Measurements from ENCODE around the gene ZFPL1.

Gene ZFPL1

DNA sequence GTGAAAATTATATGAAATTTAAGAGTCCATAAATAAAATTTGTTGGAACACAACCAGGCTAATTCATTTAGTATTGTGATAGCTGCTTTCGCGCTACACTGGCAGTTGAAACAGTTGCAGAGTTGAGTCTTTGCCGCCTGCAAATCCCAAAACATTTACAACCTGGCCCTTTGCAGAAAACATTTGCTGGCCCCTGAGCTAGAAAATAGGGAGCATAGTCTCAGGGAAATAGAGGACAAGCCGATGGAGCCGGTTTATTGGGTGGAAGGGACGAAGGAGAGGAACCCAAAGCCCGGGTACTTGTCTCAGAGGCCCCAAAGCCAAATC, 43.5 kb upstream of the ZFPL1 start:
- TF ChIP-seq ZNF8 (CRISPR knock-in tag; IDR thresholded peaks at IDR 0.05): no peak
- no peak for TF ChIP-seq RARB (CRISPR knock-in tag; IDR thresholded peaks at IDR 0.05)
- no peak for TF ChIP-seq TCF4 (CRISPR knock-in tag; IDR thresholded peaks at IDR 0.05; ENCODE audit: borderline replicate concordance)
- TF ChIP-seq, protein P1, sequence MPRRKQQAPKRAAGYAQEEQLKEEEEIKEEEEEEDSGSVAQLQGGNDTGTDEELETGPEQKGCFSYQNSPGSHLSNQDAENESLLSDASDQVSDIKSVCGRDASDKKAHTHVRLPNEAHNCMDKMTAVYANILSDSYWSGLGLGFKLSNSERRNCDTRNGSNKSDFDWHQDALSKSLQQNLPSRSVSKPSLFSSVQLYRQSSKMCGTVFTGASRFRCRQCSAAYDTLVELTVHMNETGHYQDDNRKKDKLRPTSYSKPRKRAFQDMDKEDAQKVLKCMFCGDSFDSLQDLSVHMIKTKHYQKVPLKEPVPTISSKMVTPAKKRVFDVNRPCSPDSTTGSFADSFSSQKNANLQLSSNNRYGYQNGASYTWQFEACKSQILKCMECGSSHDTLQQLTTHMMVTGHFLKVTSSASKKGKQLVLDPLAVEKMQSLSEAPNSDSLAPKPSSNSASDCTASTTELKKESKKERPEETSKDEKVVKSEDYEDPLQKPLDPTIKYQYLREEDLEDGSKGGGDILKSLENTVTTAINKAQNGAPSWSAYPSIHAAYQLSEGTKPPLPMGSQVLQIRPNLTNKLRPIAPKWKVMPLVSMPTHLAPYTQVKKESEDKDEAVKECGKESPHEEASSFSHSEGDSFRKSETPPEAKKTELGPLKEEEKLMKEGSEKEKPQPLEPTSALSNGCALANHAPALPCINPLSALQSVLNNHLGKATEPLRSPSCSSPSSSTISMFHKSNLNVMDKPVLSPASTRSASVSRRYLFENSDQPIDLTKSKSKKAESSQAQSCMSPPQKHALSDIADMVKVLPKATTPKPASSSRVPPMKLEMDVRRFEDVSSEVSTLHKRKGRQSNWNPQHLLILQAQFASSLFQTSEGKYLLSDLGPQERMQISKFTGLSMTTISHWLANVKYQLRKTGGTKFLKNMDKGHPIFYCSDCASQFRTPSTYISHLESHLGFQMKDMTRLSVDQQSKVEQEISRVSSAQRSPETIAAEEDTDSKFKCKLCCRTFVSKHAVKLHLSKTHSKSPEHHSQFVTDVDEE (CRISPR knock-in tag; IDR thresholded peaks at IDR 0.05): no peak

DNA sequence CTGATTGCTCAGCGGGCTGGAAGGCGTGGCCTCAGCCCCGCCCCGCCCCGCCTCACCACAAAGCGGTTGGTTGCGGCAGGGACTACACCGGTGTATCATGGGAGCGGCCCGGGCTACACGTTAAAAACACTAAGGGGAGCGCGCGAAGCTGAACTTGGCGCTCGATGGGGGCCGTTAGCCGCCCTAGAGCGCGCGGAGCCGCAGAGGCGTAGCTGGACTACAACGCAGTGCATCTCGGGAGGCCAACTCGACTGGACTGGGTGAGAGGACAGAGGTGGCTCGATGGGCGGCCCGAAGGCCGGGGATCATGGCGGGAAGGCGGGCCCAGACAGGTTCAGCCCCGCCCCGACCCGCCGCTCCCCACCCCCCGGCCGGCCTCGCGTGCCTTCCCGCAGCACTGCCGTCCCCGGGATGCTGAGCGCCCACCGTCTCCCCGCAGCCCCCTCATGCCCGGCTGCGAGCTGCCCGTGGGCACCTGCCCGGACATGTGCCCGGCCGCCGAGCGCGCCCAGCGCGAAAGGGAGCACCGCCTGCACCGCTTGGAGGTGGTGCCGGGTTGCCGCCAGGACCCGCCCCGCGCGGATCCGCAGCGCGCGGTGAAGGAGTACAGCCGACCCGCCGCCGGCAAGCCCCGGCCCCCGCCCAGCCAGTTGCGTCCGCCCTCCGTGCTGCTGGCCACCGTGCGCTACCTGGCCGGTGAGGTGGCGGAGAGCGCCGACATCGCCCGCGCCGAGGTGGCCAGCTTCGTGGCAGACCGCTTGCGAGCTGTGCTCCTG, 43.0 kb upstream of the ZFPL1 start, which contains the start of gene SAC3D1:
Gene SAC3D1, plus strand, starts transcription at position 364 of the 776 bp plus-strand sequence. Its CDS starts 83 bp downstream, at position 447.
- peak; percentile 97 for ATAC-seq
- TF ChIP-seq RARB (CRISPR knock-in tag; IDR thresholded peaks at IDR 0.05) (no peak), ZFP30 (CRISPR knock-in tag; IDR thresholded peaks at IDR 0.05) (no peak), GLIS3 (CRISPR knock-in tag; IDR thresholded peaks at IDR 0.05) (no peak), ARNTL (CRISPR knock-in tag; IDR thresholded peaks at IDR 0.05; ENCODE audit: borderline replicate concordance, low read depth) (no peak), OSR1 (CRISPR knock-in tag; IDR thresholded peaks at IDR 0.05) (no peak), ZC3H10 (CRISPR knock-in tag; IDR thresholded peaks at IDR 0.05) (no peak), ISL1 (CRISPR knock-in tag; IDR thresholded peaks at IDR 0.05) (no peak), TOX (CRISPR knock-in tag; IDR thresholded peaks at IDR 0.05; ENCODE audit: borderline replicate concordance) (no peak), PPARA (CRISPR knock-in tag; IDR thresholded peaks at IDR 0.05; ENCODE audit: borderline replicate concordance) (no peak), ZFP3 (CRISPR knock-in tag; IDR thresholded peaks at IDR 0.05) (no peak), CSDC2 (CRISPR knock-in tag; IDR thresholded peaks at IDR 0.05) (no peak), BACH2 (CRISPR knock-in tag; IDR thresholded peaks at IDR 0.05; ENCODE audit: borderline replicate concordance) (no peak)
- TF ChIP-seq, protein P2, sequence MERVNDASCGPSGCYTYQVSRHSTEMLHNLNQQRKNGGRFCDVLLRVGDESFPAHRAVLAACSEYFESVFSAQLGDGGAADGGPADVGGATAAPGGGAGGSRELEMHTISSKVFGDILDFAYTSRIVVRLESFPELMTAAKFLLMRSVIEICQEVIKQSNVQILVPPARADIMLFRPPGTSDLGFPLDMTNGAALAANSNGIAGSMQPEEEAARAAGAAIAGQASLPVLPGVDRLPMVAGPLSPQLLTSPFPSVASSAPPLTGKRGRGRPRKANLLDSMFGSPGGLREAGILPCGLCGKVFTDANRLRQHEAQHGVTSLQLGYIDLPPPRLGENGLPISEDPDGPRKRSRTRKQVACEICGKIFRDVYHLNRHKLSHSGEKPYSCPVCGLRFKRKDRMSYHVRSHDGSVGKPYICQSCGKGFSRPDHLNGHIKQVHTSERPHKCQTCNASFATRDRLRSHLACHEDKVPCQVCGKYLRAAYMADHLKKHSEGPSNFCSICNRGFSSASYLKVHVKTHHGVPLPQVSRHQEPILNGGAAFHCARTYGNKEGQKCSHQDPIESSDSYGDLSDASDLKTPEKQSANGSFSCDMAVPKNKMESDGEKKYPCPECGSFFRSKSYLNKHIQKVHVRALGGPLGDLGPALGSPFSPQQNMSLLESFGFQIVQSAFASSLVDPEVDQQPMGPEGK (CRISPR knock-in tag; IDR thresholded peaks at IDR 0.05; ENCODE audit: borderline replicate concordance): no peak
- TF ChIP-seq, protein P3, sequence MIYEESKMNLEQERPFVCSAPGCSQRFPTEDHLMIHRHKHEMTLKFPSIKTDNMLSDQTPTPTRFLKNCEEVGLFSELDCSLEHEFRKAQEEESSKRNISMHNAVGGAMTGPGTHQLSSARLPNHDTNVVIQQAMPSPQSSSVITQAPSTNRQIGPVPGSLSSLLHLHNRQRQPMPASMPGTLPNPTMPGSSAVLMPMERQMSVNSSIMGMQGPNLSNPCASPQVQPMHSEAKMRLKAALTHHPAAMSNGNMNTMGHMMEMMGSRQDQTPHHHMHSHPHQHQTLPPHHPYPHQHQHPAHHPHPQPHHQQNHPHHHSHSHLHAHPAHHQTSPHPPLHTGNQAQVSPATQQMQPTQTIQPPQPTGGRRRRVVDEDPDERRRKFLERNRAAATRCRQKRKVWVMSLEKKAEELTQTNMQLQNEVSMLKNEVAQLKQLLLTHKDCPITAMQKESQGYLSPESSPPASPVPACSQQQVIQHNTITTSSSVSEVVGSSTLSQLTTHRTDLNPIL (CRISPR knock-in tag; IDR thresholded peaks at IDR 0.05; ENCODE audit: low read depth): no peak

More for the DNA sequence above, 43.5 kb upstream of the ZFPL1 start:
- no peak for ATAC-seq

DNA sequence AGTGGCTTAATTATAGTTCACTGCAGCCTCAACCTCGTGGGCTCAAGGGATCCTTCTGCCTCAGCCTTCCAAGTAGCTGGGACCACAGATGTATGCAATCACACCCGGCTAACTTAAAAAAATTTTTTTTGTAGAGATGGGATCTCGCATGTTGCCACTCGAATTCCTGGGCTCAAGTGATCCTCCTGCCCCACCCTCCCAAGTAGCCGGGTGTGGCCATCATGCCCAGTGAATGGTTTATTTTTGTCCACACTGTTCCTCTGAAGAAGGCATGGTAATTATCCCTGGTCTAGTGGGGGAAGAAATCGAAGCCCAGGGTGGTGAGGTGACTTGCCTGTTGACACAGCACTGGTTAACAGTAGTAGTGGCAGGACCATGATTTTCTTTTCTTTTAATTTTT, 41.1 kb upstream of the ZFPL1 start:
- no peak for ATAC-seq
- TF ChIP-seq ZFP30 (CRISPR knock-in tag; IDR thresholded peaks at IDR 0.05): no peak
- TF ChIP-seq, protein P4, sequence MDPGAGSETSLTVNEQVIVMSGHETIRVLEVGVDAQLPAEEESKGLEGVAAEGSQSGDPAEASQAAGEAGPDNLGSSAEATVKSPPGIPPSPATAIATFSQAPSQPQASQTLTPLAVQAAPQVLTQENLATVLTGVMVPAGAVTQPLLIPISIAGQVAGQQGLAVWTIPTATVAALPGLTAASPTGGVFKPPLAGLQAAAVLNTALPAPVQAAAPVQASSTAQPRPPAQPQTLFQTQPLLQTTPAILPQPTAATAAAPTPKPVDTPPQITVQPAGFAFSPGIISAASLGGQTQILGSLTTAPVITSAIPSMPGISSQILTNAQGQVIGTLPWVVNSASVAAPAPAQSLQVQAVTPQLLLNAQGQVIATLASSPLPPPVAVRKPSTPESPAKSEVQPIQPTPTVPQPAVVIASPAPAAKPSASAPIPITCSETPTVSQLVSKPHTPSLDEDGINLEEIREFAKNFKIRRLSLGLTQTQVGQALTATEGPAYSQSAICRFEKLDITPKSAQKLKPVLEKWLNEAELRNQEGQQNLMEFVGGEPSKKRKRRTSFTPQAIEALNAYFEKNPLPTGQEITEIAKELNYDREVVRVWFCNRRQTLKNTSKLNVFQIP (CRISPR knock-in tag; IDR thresholded peaks at IDR 0.05; ENCODE audit: borderline replicate concordance, low read depth): no peak
- TF ChIP-seq, protein P1 (CRISPR knock-in tag; IDR thresholded peaks at IDR 0.05): no peak
- TF ChIP-seq CSDC2 (CRISPR knock-in tag; IDR thresholded peaks at IDR 0.05): no peak
- TF ChIP-seq RARB (CRISPR knock-in tag; IDR thresholded peaks at IDR 0.05): no peak
- no peak for TF ChIP-seq ZNF70 (CRISPR knock-in tag; IDR thresholded peaks at IDR 0.05)
- no peak for TF ChIP-seq ZNF8 (CRISPR knock-in tag; IDR thresholded peaks at IDR 0.05)
- no peak for TF ChIP-seq OSR1 (CRISPR knock-in tag; IDR thresholded peaks at IDR 0.05)
- TF ChIP-seq ARNTL (CRISPR knock-in tag; IDR thresholded peaks at IDR 0.05; ENCODE audit: borderline replicate concordance, low read depth): no peak
- TF ChIP-seq ZFP3 (CRISPR knock-in tag; IDR thresholded peaks at IDR 0.05): no peak
- no peak for TF ChIP-seq TOX (CRISPR knock-in tag; IDR thresholded peaks at IDR 0.05; ENCODE audit: borderline replicate concordance)
